ENCODE data around the gene SCP2.

- no peak for TF ChIP-seq CTCF (IDR thresholded peaks at IDR 0.05; ENCODE audit: insufficient read depth, low read length, poor library complexity, severe bottlenecking)
- TF ChIP-seq EZH2phosphoT487 (conservative IDR thresholded peaks at IDR 0.05; ENCODE audit: low read length): no peak
Measured at GRCh38 chr1:53016705-53017104, 89.6 kb downstream of the SCP2 start.
